ENCODE measurements around the gene GALK2.

DNA sequence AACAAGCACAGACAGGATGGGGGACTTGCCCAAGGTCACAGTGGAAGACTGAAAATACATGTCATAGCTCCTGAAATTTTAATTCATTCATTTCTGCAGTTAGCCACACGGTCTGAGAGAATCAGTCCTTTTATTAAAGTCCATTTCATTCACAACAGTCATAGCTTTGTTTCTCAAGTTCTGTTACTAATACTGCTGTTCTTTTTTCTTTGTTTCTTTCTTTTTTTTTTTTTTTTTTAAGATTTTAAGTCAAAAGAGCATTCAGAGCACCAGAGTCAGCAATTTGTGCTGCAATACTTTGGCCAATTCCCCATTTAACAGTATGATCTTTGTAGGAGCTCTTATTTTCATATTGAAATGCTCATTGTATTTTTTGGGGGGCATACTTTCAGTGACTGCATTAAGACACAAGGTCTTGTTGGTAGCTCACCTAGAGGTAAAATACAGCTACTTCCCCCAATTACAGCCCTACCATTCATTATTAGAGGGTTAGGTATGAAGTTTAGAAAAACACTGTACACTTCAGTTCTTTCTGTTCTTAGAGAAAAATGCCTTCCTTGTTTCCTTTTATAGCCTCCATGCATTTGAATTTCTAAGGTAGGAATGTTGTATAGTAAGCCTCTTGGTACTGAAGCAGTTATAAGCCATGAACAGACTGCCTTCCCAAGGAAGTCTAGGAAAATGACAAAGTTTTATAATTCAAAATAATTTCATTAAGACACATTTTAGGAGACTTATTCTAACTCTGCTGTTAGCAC lies 9.6 kb downstream of the GALK2 start:
- TF ChIP-seq, protein P1, sequence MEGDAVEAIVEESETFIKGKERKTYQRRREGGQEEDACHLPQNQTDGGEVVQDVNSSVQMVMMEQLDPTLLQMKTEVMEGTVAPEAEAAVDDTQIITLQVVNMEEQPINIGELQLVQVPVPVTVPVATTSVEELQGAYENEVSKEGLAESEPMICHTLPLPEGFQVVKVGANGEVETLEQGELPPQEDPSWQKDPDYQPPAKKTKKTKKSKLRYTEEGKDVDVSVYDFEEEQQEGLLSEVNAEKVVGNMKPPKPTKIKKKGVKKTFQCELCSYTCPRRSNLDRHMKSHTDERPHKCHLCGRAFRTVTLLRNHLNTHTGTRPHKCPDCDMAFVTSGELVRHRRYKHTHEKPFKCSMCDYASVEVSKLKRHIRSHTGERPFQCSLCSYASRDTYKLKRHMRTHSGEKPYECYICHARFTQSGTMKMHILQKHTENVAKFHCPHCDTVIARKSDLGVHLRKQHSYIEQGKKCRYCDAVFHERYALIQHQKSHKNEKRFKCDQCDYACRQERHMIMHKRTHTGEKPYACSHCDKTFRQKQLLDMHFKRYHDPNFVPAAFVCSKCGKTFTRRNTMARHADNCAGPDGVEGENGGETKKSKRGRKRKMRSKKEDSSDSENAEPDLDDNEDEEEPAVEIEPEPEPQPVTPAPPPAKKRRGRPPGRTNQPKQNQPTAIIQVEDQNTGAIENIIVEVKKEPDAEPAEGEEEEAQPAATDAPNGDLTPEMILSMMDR (IDR thresholded peaks at IDR 0.05), result no peak
- no peak for TF ChIP-seq POLR2A (IDR thresholded peaks at IDR 0.05)

Data from tibial nerve (tissue), 3 donors.